NK-92 treated with Interleukin-12 subunit alpha and Interleukin-12 subunit beta, amount 100 ng/mL, for 24 hours (cell line): Measurements from ENCODE around the gene ADNP.

ENCODE experiments used
- DNase-seq: peaks from one replicate; lab custom pipeline; 2025; lab: John Stamatoyannopoulos, UW

The ADNP gene

DNA sequence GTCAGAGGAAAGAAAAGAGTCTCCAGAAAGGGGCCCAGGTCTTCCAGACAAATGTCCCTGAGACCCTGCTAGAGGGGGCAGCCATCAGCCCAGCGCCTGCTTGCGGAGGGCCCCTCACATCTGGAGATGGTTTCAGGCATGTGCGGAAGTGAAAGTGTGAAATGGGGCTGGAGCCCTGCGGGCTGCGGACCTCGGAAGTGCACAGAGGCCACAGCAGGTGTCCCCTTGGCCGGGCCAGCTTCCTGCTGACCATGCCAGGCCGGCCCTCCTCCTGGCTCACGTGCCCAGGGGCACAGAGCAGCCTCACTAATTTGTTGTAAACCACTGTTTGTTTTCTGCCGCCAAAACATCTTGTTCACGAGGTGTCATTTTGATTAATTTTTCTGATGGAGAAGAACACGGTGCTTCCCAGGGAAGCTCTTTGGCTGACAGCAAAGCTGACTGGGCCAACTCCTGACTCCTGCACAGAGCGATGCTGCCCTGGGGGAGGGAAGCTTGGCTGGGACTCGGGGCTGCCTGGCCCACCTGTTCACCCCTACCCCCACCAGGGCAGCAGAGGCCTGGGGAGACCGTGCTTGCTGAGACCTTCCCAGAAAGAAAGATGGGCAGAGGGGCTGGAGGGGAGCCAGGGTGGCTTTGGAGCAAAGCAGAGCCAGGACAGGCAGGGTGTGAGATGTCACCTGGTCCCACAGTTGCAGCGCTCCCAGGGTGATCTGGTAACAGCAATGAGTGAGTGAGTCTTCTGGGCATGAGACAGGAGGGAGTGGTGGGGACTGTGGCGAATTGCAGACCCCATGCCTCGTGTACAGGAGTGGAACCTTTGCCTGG is 82.2 kb downstream of the ADNP start:
- DNase-seq = no peak

DNA sequence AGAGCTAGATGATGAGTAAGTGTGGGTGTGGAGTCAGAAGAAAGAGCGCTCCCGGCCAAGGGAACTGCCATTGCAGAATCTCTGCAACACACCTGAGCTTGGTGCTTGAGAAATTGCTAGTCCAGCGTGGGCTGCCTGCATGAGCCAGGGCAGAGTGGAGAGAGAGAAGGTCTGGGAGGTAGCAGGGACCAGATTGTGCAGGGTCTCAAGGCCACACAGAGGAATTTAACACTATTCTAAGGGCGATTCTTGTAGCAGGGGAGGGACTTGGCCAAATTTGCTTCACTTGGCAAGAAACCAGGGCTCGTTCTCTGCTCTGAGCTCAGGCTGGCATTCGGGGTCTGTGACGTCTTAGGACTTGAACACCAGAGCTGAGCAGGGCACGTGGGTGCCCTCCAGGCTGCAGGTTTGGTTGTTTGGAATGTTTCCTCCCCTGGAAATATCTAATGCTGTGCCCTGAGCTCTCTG is 82.9 kb downstream of the ADNP start:
- no peak for DNase-seq

DNA sequence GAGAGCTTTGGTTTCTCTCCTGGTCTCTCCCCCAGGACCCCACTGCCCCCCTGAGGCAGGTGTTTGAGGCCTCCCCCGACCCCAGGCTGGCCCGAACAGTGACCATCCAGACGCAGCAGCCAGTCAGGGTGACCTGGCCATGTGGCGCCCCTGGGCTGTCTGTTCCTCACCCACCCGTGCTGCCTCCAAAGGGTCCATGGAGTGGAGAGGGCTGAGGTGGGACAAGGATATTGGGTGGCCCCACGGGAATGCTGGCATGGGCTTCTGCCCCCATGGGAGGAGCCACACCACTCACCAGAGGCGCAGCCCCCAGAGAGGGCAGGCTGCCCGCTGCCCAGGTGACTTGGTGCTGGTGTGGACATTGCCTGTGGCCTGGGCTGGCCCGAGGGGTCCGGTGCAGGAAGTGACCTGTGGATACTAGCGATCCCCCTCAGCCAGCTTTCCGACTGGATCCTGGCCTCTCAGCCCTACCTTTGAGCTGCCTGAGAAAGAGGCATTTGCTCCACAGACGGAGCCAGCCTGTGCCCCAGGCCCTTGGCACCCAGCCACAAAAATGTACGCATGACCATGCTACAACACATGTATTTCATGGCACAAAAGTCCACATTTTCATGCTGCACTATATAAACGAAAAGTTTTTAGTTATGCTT is 85.5 kb downstream of the ADNP start:
- no peak for DNase-seq

DNA sequence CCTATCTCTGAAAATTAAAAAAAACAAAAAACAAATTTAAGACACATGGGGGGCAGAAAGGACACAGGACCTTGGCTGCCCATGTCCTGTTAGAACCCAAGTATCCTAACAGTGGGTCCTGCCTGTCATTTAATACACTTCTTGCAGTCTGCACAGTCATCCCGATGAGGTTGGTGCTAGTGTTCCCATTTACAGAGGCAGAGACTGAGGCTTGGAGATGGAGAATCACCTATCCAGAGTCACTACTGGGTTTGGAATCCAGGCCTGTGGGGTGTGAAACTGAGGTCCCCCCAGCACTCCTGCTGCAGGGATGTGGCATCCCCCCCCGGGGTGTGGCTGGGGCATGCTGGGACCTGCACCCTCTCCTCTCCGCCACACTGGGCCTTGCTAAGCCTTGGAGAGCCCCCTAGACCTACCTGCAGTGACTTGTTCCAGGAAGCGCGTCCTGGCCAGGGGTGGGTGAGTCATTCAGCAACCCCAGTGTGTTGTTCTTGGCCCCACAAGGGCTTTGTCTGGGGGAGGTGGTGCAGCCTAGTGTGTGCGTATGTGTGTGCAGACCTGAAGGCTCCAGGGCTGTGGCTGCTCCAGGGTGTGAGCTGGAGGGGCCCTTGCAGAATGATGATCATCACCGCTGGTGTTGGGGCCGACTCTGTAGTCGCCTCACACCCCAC is 86.7 kb downstream of the ADNP start:
- peak; percentile 77 for DNase-seq

DNA sequence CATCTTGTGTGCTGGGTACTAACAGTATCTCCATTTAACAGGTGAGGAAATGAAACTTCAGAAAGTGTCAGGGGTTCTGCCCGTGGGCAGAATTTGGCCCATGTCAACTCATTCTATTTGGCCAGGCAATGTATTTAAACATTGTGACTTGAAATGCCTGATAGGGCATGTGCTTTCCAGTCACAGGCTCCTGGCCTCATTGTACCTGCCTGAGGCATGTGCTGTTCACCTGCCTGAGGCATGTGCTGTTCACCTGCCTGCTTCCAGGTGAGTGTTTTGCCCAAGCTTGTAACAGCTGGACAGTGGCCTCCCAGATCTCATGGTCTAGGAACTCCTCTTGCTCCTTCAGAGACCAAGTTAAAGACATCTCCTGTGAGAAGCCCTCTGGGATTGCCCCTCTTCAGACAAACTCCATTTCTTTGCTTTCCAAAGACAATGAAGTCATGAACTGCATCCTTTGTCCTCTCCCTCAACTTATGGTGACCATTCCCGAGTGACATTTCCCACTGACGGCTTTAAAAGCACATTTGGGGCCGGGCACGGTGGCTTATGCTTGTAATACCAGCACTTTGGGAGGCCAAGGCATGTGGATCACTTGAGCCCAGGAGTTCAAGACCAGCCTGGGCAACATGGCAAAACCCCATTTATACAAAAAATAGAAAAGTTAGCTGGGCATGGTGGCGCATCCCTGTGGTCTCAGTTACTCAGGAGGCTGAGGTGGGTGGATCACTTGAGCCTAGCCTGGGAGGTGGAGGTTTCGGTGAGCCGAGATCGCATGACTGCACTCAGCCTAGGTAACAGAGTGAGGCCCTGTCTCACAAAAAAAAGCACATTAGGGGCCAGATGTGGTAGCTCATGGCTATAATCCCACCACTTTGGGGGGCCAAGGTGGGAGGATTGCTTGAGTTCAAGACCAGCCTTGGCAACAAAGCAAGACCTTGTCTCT is 87.6 kb downstream of the ADNP start:
- no peak for DNase-seq

DNA sequence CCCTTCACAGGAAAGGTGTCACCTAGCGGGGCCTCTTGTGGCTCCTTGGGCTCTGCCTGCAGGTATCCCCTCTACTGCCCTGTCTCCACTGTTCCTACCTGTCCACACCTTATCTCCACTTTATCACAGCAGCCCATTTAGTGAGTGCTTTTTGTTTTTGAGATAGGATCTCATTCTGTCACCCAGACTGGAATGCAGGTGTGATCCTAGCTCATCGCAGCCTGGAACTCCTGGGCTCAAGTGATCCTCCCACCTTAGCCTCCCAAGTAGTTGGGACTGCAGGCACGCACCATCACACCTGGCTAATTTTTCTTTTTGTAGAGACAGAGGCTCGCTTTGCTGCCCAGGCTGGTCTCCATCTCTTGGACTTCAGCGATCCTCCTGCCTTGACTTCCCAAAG is 88.4 kb downstream of the ADNP start:
- DNase-seq = no peak
